ENCODE results near the gene THAP10. TPM values are rescaled to one million over a fixed set of nuclear protein-coding genes. Genes with fewer than 3 reads are reported as not detected.

The THAP10 gene
- total RNA-seq, 4 donors from 2014 or later = 3.9 to 5.4 (median 4.9) TPM

- Histone ChIP-seq H3K9me3 (no peaks in the 10 kb centered on the region), H3K27me3 (no peaks in the 10 kb centered on the region), H3K4me3 (replicated peaks in 1 of 3) (no peak overlapping the region), H3K27ac (no peak overlapping the region), H3K4me1 (no peaks in the 10 kb centered on the region), H3K36me3 (no peaks in the 10 kb centered on the region)
- intact Hi-C loops (cut with DNase I) = no loop called here
- TF ChIP-seq POLR2A (IDR thresholded peaks at IDR 0.05) = no peak
- no peak for TF ChIP-seq CTCF (IDR thresholded peaks at IDR 0.05)
- WGBS, 2 donors = 96 to 100% methylated on average over 5 to 6 of the region's 6 CpGs
- no peak for DNase-seq
Measured at GRCh38 chr15:70917955-70918354, 25.7 kb upstream of the THAP10 start.

- no peaks in the 10 kb centered on the region for H3K27me3 ChIP-seq
- H3K4me1 ChIP-seq = no peaks in the 10 kb centered on the region
- H3K9me3 ChIP-seq = no peaks in the 10 kb centered on the region
- no peak for DNase-seq
- no peaks in the 10 kb centered on the region for H3K36me3 ChIP-seq
- H3K27ac ChIP-seq = no peak overlapping the region
- no peak for TF ChIP-seq CTCF (IDR thresholded peaks at IDR 0.05)
- no peak for TF ChIP-seq POLR2A (IDR thresholded peaks at IDR 0.05)
- WGBS, 2 donors = 96 to 100% methylated on average over 1 to 6 of the region's 10 CpGs
- H3K4me3 ChIP-seq (replicated peaks in 1 of 3) = no peak overlapping the region
- intact Hi-C loops (cut with DNase I) = no loop called here
Measured at GRCh38 chr15:70916531-70916930, 24.3 kb upstream of the THAP10 start.

- Histone ChIP-seq H3K4me1 (no peaks in the 10 kb centered on the region), H3K27ac (no peak overlapping the region), H3K27me3 (no peaks in the 10 kb centered on the region), H3K4me3 (replicated peaks in 1 of 3) (no peak overlapping the region), H3K9me3 (no peaks in the 10 kb centered on the region), H3K36me3 (no peaks in the 10 kb centered on the region)
- TF ChIP-seq POLR2A (IDR thresholded peaks at IDR 0.05) = no peak
- TF ChIP-seq CTCF (IDR thresholded peaks at IDR 0.05) = no peak
- DNase-seq = no peak
- intact Hi-C loops (cut with DNase I) = no loop called here
- WGBS, 2 donors = 95 to 98% methylated on average over 1 of the region's 1 CpG
Measured at GRCh38 chr15:70912187-70912586, 20.0 kb upstream of the THAP10 start.

- DNase-seq = no peak
- Histone ChIP-seq H3K27me3 (no peaks in the 10 kb centered on the region), H3K36me3 (no peaks in the 10 kb centered on the region), H3K4me3 (replicated peaks in 1 of 3) (no peak overlapping the region), H3K27ac (no peak overlapping the region), H3K9me3 (no peaks in the 10 kb centered on the region), H3K4me1 (no peaks in the 10 kb centered on the region)
- TF ChIP-seq POLR2A (IDR thresholded peaks at IDR 0.05) = no peak
- 95 to 97% methylated on average over 1 of the region's 1 CpG for WGBS, 2 donors
- intact Hi-C loops (cut with DNase I) = no loop called here
Measured at GRCh38 chr15:70910958-70911357, 18.7 kb upstream of the THAP10 start.

GRCh38 chr15:70907784-70908471 lies 15.7 kb upstream of the THAP10 start:
- Histone ChIP-seq H3K27me3 (no peaks in the 10 kb centered on the region), H3K4me1 (no peaks in the 10 kb centered on the region), H3K4me3 (replicated peaks in 1 of 3) (no peak overlapping the region), H3K9me3 (no peaks in the 10 kb centered on the region), H3K36me3 (no peaks in the 10 kb centered on the region), H3K27ac (no peak overlapping the region)
- TF ChIP-seq CTCF (IDR thresholded peaks at IDR 0.05) = peak in 1 of 6 experiments; percentile 12
- TF ChIP-seq POLR2A (IDR thresholded peaks at IDR 0.05) = no peak
- intact Hi-C loops (cut with DNase I) = no loop called here
- WGBS, 2 donors = 95 to 97% methylated on average over 5 of the region's 5 CpGs
- no peak for DNase-seq

All from thyroid gland (tissue), 4 donors.